Putamen (tissue), 1 donor: ENCODE results near the gene PTPN18.
"Not testable (repeated sequence)": the region's sequence is repeated elsewhere in the genome, so short reads cannot be mapped to it uniquely, and the experiment has no call there.

ENCODE experiments used
- DNase-seq: peaks from one replicate; pipeline ENCODE4 v3.0.0-alpha.2; 2016; ENCODE audit warnings: low spot score

The PTPN18 gene

GRCh38 chr2:130381145-130381544 is 25.3 kb downstream of the PTPN18 start:
- DNase-seq = no peak

GRCh38 chr2:130381619-130382018 is 25.8 kb downstream of the PTPN18 start:
- no peak for DNase-seq

- DNase-seq = no peak
These were observed 26.6 kb downstream of the PTPN18 start for GRCh38 chr2:130382313-130382917.

GRCh38 chr2:130385709-130386108 is 29.9 kb downstream of the PTPN18 start:
- no peak for DNase-seq

GRCh38 chr2:130387071-130387400 is 31.2 kb downstream of the PTPN18 start:
- DNase-seq = no peak

- no peak for DNase-seq
These were observed 31.9 kb downstream of the PTPN18 start for GRCh38 chr2:130387804-130388203.

- DNase-seq = peak; percentile 72
These were observed 32.5 kb downstream of the PTPN18 start for GRCh38 chr2:130388221-130388907.

- no peak for DNase-seq
These were observed 33.5 kb downstream of the PTPN18 start for GRCh38 chr2:130389358-130389757.

GRCh38 chr2:130389783-130390182 is 33.9 kb downstream of the PTPN18 start:
- no peak for DNase-seq

GRCh38 chr2:130390460-130391057 is 34.7 kb downstream of the PTPN18 start:
- DNase-seq = no peak

GRCh38 chr2:130391058-130391871 is 35.4 kb downstream of the PTPN18 start:
- peak; percentile 73 for DNase-seq

GRCh38 chr2:130391872-130392670 is 36.2 kb downstream of the PTPN18 start:
- no peak for DNase-seq

GRCh38 chr2:130393318-130393910 is 37.6 kb downstream of the PTPN18 start:
- no peak for DNase-seq

- not testable (repeated sequence) for DNase-seq
These were observed 50.4 kb downstream of the PTPN18 start for GRCh38 chr2:130406280-130406679.

GRCh38 chr2:130416693-130417092 is 60.8 kb downstream of the PTPN18 start:
- DNase-seq = not testable (repeated sequence)

- DNase-seq = not testable (repeated sequence)
These were observed 63.0 kb downstream of the PTPN18 start for GRCh38 chr2:130418845-130419244.
